OCI-LY3 (cell line): Measurements from ENCODE around the gene ALOX12B.

ENCODE experiments used
- EZH2phosphoT487 ChIP-seq: fragments of 200-600 bp; shearing (Covaris generic); IDR thresholded peaks from 2 replicates; pipeline ENCODE4 v1.6.1; 2018; ENCODE audit warnings: antibody characterized with exemption, mixed run types, low read depth
- TF ChIP-seq, protein P1 (sequence below): fragments of 200-600, 300-600 bp; sonication (generic); IDR thresholded peaks from 2 replicates; pipeline ENCODE4 v1.5.1; 2014; ENCODE audit warnings: antibody characterized with exemption, low read length, low read depth

DNA sequence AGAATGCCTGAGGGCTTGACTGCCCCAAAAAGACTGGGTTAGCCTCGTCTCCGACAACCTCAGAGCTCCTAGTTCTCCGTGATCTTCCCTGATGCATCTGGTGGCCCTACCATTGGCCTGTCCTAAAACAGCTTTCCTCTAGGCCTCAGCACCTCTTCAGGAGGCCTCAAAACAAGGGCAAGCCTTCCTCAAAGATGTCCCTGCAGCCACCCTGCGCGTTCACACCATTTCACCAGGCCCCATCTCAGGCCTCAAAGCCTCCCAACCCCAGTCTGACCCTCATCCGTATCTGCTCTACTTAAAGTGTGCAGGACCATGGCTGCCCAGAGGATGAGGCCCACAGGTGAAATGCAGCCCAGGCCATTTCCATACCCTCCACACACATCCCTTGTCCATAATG is 23.4 kb upstream of the ALOX12B start:
- TF ChIP-seq, protein P1, sequence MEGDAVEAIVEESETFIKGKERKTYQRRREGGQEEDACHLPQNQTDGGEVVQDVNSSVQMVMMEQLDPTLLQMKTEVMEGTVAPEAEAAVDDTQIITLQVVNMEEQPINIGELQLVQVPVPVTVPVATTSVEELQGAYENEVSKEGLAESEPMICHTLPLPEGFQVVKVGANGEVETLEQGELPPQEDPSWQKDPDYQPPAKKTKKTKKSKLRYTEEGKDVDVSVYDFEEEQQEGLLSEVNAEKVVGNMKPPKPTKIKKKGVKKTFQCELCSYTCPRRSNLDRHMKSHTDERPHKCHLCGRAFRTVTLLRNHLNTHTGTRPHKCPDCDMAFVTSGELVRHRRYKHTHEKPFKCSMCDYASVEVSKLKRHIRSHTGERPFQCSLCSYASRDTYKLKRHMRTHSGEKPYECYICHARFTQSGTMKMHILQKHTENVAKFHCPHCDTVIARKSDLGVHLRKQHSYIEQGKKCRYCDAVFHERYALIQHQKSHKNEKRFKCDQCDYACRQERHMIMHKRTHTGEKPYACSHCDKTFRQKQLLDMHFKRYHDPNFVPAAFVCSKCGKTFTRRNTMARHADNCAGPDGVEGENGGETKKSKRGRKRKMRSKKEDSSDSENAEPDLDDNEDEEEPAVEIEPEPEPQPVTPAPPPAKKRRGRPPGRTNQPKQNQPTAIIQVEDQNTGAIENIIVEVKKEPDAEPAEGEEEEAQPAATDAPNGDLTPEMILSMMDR = no peak
- TF ChIP-seq EZH2phosphoT487 = no peak
